IMR-90 (cell line): ENCODE measurements around the gene MOB3A. TPM values are rescaled to one million over a fixed set of nuclear protein-coding genes. Genes with fewer than 3 reads are reported as not detected.

Experiments used
- ATAC-seq: fragments of 200-7000 bp; cut with Tn5 transposase; 2 replicates; pipeline ENCODE4 v1.9.1; 2020; ENCODE audit warnings: low read depth, mild to moderate bottlenecking, moderate library complexity
- BruUV-seq: library from RNA; stranded (reverse); fragments of 400-500 nt; replicated peaks from 2 replicates; lab custom pipeline; 2021; lab: Mats Ljungman, UMichigan
- CTCF ChIA-PET: fragments of 300-600 bp; formaldehyde crosslinking; extraction: SDS; loops from one replicate; lab custom pipeline; 2021; ENCODE audit warnings: antibody characterized with exemption; lab: Yijun Ruan, JAX
- POLR2A ChIA-PET: fragments of 300-600 bp; sonication (Branson Sonifier 250); formaldehyde crosslinking; loops from one replicate; lab custom pipeline; 2022; ENCODE audit warnings: antibody characterized with exemption; ENCODE audit not compliant: unreplicated experiment; lab: Charles Lee
- DNase-seq: peaks from one replicate; pipeline ENCODE4 v3.0.0; 2013
- H2AFZ ChIP-seq: replicated peaks from 2 replicates; pipeline ENCODE3; 2013; ENCODE audit warnings: low read length, mild to moderate bottlenecking; ENCODE audit not compliant: poor library complexity
- H2AK5ac ChIP-seq: 2 replicates; pipeline ENCODE4 v1.6.1; 2013; ENCODE audit warnings: low read depth, low read length, inconsistent platforms
- H2AK9ac ChIP-seq: replicated peaks from 2 replicates; pipeline ENCODE3; 2013; ENCODE audit warnings: mild to moderate bottlenecking, low read depth, low read length, moderate library complexity; ENCODE audit not compliant: poor library complexity
- H2BK120ac ChIP-seq: 2 replicates; pipeline ENCODE4 v1.6.1; 2013; ENCODE audit warnings: low read depth, low read length, inconsistent platforms
- H2BK15ac ChIP-seq: 3 replicates; pipeline ENCODE4 v1.6.1; 2013; ENCODE audit warnings: low read depth, low read length, inconsistent platforms
- H2BK20ac ChIP-seq: 2 replicates; pipeline ENCODE4 v1.6.1; 2013; ENCODE audit warnings: low read depth, mild to moderate bottlenecking, inconsistent platforms, low read length, moderate library complexity
- H2BK5ac ChIP-seq: 2 replicates; pipeline ENCODE4 v1.6.1; 2013; ENCODE audit warnings: mild to moderate bottlenecking, low read depth, low read length, inconsistent platforms; ENCODE audit not compliant: poor library complexity, severe bottlenecking
- H3K14ac ChIP-seq: replicated peaks from 2 replicates; pipeline ENCODE4 v1.6.1; 2013; ENCODE audit warnings: low read depth, low read length, inconsistent platforms
- H3K18ac ChIP-seq: 2 replicates; pipeline ENCODE4 v1.6.1; 2013; ENCODE audit warnings: low read depth, low read length, control low read depth
- H3K23ac ChIP-seq: 2 replicates; pipeline ENCODE4 v1.6.1; 2013; ENCODE audit warnings: low read depth, low read length, inconsistent platforms
- H3K27ac ChIP-seq: 2 replicates; pipeline ENCODE4 v1.5.1; 2013; ENCODE audit warnings: mild to moderate bottlenecking, control low read depth, low read length; ENCODE audit not compliant: insufficient read depth
- H3K27me3 ChIP-seq: 2 replicates; pipeline ENCODE4 v1.6.1; 2013; ENCODE audit warnings: low read length; ENCODE audit not compliant: control insufficient read depth, insufficient read depth
- H3K36me3 ChIP-seq: 2 replicates; pipeline ENCODE4 v1.6.1; 2013; ENCODE audit warnings: low read length, mixed read lengths; ENCODE audit not compliant: control insufficient read depth, insufficient read depth
- H3K4ac ChIP-seq: 2 replicates; pipeline ENCODE4 v1.6.1; 2013; ENCODE audit warnings: low read depth, low read length, inconsistent platforms
- H3K4me1 ChIP-seq: 2 replicates; pipeline ENCODE4 v1.6.1; 2013; ENCODE audit warnings: low read length, mixed read lengths; ENCODE audit not compliant: control insufficient read depth, insufficient read depth
- H3K4me2 ChIP-seq: 2 replicates; pipeline ENCODE4 v1.6.1; 2013; ENCODE audit warnings: low read depth, mild to moderate bottlenecking, control low read depth, low read length, moderate library complexity
- H3K4me3 ChIP-seq: 2 replicates; pipeline ENCODE4 v1.5.1; 2013; ENCODE audit warnings: low read depth, mild to moderate bottlenecking, control low read depth, low read length, moderate library complexity; ENCODE audit not compliant: insufficient read depth
- H3K56ac ChIP-seq: 2 replicates; pipeline ENCODE4 v1.6.1; 2013; ENCODE audit warnings: low read length, inconsistent platforms; ENCODE audit not compliant: insufficient read depth; ENCODE audit errors: extremely low read depth
- H3K79me1 ChIP-seq, 2 experiments: 2 replicates each; pipeline ENCODE4 v1.6.1; 2013; ENCODE audit warnings: low read length in 2 of 2, inconsistent platforms in 1 of 2, low read depth in 1 of 2
- H3K9ac ChIP-seq: 2 replicates; pipeline ENCODE4 v1.6.1; 2013; ENCODE audit warnings: low read depth, low read length, control low read depth
- H3K9me1 ChIP-seq: 2 replicates; pipeline ENCODE4 v1.6.1; 2013; ENCODE audit warnings: low read length, inconsistent platforms; ENCODE audit not compliant: insufficient read depth
- H3K9me3 ChIP-seq: 2 replicates; pipeline ENCODE4 v1.6.1; 2013; ENCODE audit warnings: low read length; ENCODE audit not compliant: control insufficient read depth, insufficient read depth
- H4K20me1 ChIP-seq: 2 replicates; pipeline ENCODE4 v1.6.1; 2013; ENCODE audit warnings: low read length, inconsistent platforms; ENCODE audit not compliant: insufficient read depth
- H4K5ac ChIP-seq: 2 replicates; pipeline ENCODE4 v1.6.1; 2013; ENCODE audit warnings: mild to moderate bottlenecking, low read depth, low read length, control low read depth
- H4K8ac ChIP-seq, 2 experiments: 2 replicates each; pipeline ENCODE4 v1.6.1; 2013; ENCODE audit warnings: low read depth in 2 of 2, low read length in 2 of 2, control low read depth in 1 of 2, inconsistent platforms in 1 of 2
- H4K91ac ChIP-seq: 2 replicates; pipeline ENCODE4 v1.6.1; 2013; ENCODE audit warnings: low read depth, low read length, inconsistent platforms; ENCODE audit not compliant: insufficient read depth
- CHD1 ChIP-seq: IDR thresholded peaks from 2 replicates; pipeline ENCODE4 v1.6.1; 2012; ENCODE audit warnings: low read depth, low read length, improper control_type of control experiment
- ELK1 ChIP-seq: fragments of 150-350 bp; IDR thresholded peaks from 2 replicates; pipeline ENCODE4 v1.6.1; 2016; ENCODE audit warnings: low read depth, mild to moderate bottlenecking, low read length, moderate library complexity, borderline replicate concordance
- MAZ ChIP-seq: IDR thresholded peaks from 2 replicates; pipeline ENCODE4 v1.6.1; 2012; ENCODE audit warnings: low read depth, mild to moderate bottlenecking, low read length, improper control_type of control experiment, moderate library complexity, borderline replicate concordance
- MXI1 ChIP-seq: IDR thresholded peaks from 2 replicates; pipeline ENCODE4 v1.6.1; 2012; ENCODE audit warnings: low read depth, mild to moderate bottlenecking, low read length, moderate library complexity, borderline replicate concordance
- POLR2A ChIP-seq: IDR thresholded peaks from 2 replicates; pipeline ENCODE4 v1.6.1; 2012; ENCODE audit warnings: mild to moderate bottlenecking, low read depth, low read length
- SMC3 ChIP-seq: fragments of 150-350 bp; IDR thresholded peaks from 2 replicates; pipeline ENCODE4 v1.6.1; 2016; ENCODE audit warnings: low read depth, mild to moderate bottlenecking, antibody characterized with exemption, low read length, moderate library complexity
- WGBS, 2 experiments: methylation state at CpG; one replicate each; pipeline versions ENCODE4 v1.1.5 to v1.1.7; 2013; ENCODE audit warnings: missing lambda C conversion rate in 2 of 2; ENCODE audit not compliant: insufficient read length in 1 of 2; ENCODE audit errors: extremely low coverage in 2 of 2; 5-methylcytosine and 5-hydroxymethylcytosine counted together
- dilution Hi-C: fragments of 300-500 bp; cut with HindIII; formaldehyde crosslinking; loops from one replicate; pipeline ENCODE4 v1.14.3; 2018; ENCODE audit warnings: low sequenced_read_pairs; ENCODE audit not compliant: unreplicated experiment
- in situ Hi-C: fragments of 300-500 bp; cut with MboI; formaldehyde crosslinking; loops from 3 replicates; pipeline ENCODE4 v1.14.3; 2019; ENCODE audit warnings: low sequenced_read_pairs, inconsistent platforms, mixed read lengths
- intact Hi-C: fragments of 100-400 bp; cut with micrococcal nuclease; formaldehyde crosslinking; loops from 2 replicates; pipeline ENCODE4 v1.10.0; 2022
- polyA plus RNA-seq, 3 experiments: library from polyadenylated mRNA; depleted of rRNA; stranded (reverse); fragments of >200 nt; gene quantifications; 2 replicates each; pipeline ENCODE4 v1.2.3, GENCODE V29; 2012; ENCODE audit warnings: low replicate concordance in 1 of 3
- total RNA-seq: library from RNA; depleted of rRNA; stranded (reverse); fragments of >200 nt; gene quantifications from 2 replicates; pipeline ENCODE4 v1.2.3, GENCODE V29; 2012

Gene MOB3A
- total and polyA plus RNA-seq, 2 of the 4 experiments (the other 2 are of a cell fraction) = 9.3 to 26.5 TPM

GRCh38 chr19:2114821-2115220, 18.7 kb upstream of the MOB3A start:
- Histone ChIP-seq H3K23ac (no peak overlapping the region), H4K8ac (no peak overlapping the region), H2AK5ac (no peak overlapping the region), H4K91ac (no peak overlapping the region), H2BK5ac (no peak overlapping the region), H2BK20ac (no peak overlapping the region), H3K4ac (no peak overlapping the region), H4K20me1 (peaks cover 12% of the 10 kb centered on the region), H3K36me3 (peaks cover 91% of the 10 kb centered on the region), H3K4me1 (no peaks in the 10 kb centered on the region), H3K27me3 (no peaks in the 10 kb centered on the region), H3K14ac (no peak overlapping the region), H3K4me2 (no peak overlapping the region), H2AK9ac (no peak overlapping the region), H3K79me1 (peaks cover 7 to 22% of the 10 kb centered on the region in 2 experiments; a peak in 3 of 4 replicates), H2AFZ (no peak overlapping the region), H3K9ac (no peak overlapping the region), H3K18ac (no peak overlapping the region), H3K9me1 (no peaks in the 10 kb centered on the region), H2BK120ac (no peak overlapping the region), H4K5ac (no peak overlapping the region), H3K27ac (no peak overlapping the region), H3K9me3 (no peaks in the 10 kb centered on the region), H2BK15ac (no peak overlapping the region), H3K4me3 (no peak overlapping the region), H3K56ac (no peak overlapping the region)
- intact Hi-C loops (no loop called here), dilution Hi-C loops (no loop called here), in situ Hi-C loops (no loop called here)
- ChIA-PET CTCF (no interaction called here), POLR2A (no interaction called here)
- BruUV-seq = no TSS peak
- DNase-seq (no peak), ATAC-seq (no peak)
- 85% methylated on average over 13 of the region's 21 CpGs; no CpG with 5 or more reads in 1 of the 2 experiments for WGBS, 2 experiments
- no peak for TF ChIP-seq MXI1
- no peak for TF ChIP-seq SMC3
- no peak for TF ChIP-seq CHD1
- no peak for TF ChIP-seq ELK1
- no peak for TF ChIP-seq POLR2A
- TF ChIP-seq MAZ = no peak
